Progenitor cell of endocrine pancreas (in vitro differentiated cells): Measurements from ENCODE around the gene MYO1E. TPM values are rescaled to one million over a fixed set of nuclear protein-coding genes. Genes with fewer than 3 reads are reported as not detected.
"Not testable (repeated sequence)": the region's sequence is repeated elsewhere in the genome, so short reads cannot be mapped to it uniquely, and the experiment has no call there.

Experiments used
- DNase-seq: peaks from one replicate; pipeline ENCODE4 v3.0.0; 2021; ENCODE audit warnings: low spot score; ENCODE audit not compliant: unreplicated experiment
- H3K27ac Mint-ChIP-seq: 2 replicates; pipeline ENCODE4 v1.8.0; 2021; ENCODE audit warnings: mild to moderate bottlenecking, moderate library complexity, mixed read lengths
- H3K27me3 Mint-ChIP-seq: 2 replicates; pipeline ENCODE4 v1.8.0; 2021; ENCODE audit warnings: mixed read lengths
- H3K36me3 Mint-ChIP-seq: 2 replicates; pipeline ENCODE4 v1.8.0; 2022; ENCODE audit warnings: mixed read lengths; ENCODE audit not compliant: insufficient read depth
- H3K4me1 Mint-ChIP-seq: 2 replicates; pipeline ENCODE4 v1.8.0; 2021; ENCODE audit warnings: low read depth, mixed read lengths
- H3K4me3 Mint-ChIP-seq: 2 replicates; pipeline ENCODE4 v1.8.0; 2021; ENCODE audit warnings: low read depth, mild to moderate bottlenecking, moderate library complexity, mixed read lengths
- H3K9me3 Mint-ChIP-seq: 2 replicates; pipeline ENCODE4 v1.8.0; 2021; ENCODE audit warnings: low read depth, mixed read lengths
- total RNA-seq: library from RNA; stranded (reverse); gene quantifications from 2 replicates; pipeline ENCODE4 v1.2.1, GENCODE V29; 2021
- TF ChIP-seq, protein P1 (sequence below): fragments of 200-600 bp; sonication (generic); IDR thresholded peaks from one replicate; pipeline ENCODE4 v1.5.0; 2021; ENCODE audit warnings: antibody characterized with exemption, mild to moderate bottlenecking; ENCODE audit not compliant: unreplicated experiment

Gene MYO1E
- total RNA-seq, 1 donor from 2014 or later, result 40.4 TPM

DNA sequence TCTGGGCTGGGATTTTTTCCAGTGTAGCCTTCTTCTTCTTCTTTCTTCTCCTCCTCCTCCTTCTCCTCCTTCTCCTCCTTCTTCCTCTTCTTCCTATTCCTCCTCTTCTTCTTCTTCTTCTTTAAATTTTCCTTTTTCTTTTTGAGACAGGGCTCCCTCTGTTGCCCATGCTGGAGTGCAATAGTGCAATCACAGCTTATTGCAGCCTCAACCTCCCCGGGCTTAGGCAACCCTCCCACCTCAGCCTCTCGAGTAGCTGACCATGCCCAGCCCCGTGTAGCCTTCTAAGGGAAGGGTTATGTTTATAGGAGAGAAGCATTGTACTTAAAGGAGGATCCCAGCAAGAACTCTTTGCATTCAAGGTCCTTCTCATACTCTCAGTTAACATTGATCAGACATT lies 24.0 kb upstream of the MYO1E start:
- TF ChIP-seq, protein P1, sequence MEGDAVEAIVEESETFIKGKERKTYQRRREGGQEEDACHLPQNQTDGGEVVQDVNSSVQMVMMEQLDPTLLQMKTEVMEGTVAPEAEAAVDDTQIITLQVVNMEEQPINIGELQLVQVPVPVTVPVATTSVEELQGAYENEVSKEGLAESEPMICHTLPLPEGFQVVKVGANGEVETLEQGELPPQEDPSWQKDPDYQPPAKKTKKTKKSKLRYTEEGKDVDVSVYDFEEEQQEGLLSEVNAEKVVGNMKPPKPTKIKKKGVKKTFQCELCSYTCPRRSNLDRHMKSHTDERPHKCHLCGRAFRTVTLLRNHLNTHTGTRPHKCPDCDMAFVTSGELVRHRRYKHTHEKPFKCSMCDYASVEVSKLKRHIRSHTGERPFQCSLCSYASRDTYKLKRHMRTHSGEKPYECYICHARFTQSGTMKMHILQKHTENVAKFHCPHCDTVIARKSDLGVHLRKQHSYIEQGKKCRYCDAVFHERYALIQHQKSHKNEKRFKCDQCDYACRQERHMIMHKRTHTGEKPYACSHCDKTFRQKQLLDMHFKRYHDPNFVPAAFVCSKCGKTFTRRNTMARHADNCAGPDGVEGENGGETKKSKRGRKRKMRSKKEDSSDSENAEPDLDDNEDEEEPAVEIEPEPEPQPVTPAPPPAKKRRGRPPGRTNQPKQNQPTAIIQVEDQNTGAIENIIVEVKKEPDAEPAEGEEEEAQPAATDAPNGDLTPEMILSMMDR, result no peak
- Mint-ChIP-seq H3K4me1 (peaks cover 5% of the 10 kb centered on the region), H3K4me3 (no peak overlapping the region), H3K27me3 (peaks cover 41% of the 10 kb centered on the region), H3K27ac (no peak overlapping the region), H3K36me3 (no peaks in the 10 kb centered on the region), H3K9me3 (no peaks in the 10 kb centered on the region)
- no peak for DNase-seq

DNA sequence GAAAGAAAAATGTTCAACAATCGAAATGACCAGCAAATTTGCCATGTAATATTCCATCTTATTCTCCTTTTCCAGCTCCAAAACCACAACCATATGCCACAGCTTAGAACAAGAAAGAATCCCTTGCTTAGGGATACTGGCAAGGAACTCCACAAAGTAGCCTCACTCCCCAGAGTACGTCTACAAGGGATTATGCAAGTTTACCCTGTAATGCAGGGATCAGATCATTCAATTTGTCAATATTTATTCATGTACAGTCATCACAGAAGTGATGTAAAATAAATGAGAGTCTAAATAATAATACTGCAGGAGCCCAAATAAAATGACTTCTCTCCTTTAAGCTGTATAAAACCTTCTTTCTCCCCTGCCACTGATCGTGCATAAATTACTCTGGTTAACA lies 23.5 kb upstream of the MYO1E start:
- Mint-ChIP-seq H3K27me3 (peaks cover 37% of the 10 kb centered on the region), H3K4me1 (peaks cover under 1% of the 10 kb centered on the region), H3K4me3 (no peak overlapping the region)

DNA sequence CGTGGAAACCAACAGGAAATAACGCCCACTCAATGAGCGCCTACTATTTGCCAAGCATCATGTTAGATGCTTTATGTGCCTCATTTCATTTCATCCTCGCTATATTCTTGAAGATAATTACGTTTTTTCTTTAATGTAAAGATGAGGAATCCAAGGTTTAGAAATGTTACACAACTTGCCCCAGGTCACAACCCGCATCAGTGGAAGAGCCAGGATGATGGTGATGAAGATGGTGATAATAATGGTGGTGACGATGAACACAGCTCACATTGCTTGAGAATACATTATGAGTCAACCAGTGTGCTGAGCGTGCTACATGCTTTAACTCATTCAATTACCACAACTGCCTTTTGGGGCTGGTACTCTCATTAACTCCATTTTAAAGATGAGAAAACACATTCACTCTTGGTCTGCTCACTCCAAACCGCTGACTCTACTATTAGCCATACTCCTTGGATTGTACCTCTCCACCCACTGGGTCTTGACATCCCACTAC lies 21.5 kb upstream of the MYO1E start:
- Mint-ChIP-seq H3K27ac (no peak overlapping the region), H3K27me3 (peaks cover 23% of the 10 kb centered on the region), H3K9me3 (no peaks in the 10 kb centered on the region), H3K4me3 (no peak overlapping the region), H3K4me1 (no peaks in the 10 kb centered on the region), H3K36me3 (no peaks in the 10 kb centered on the region)
- TF ChIP-seq, protein P1, result no peak
- DNase-seq, result no peak

More for the DNA sequence above, 23.5 kb upstream of the MYO1E start:
- no peaks in the 10 kb centered on the region for H3K9me3 Mint-ChIP-seq
- no peaks in the 10 kb centered on the region for H3K36me3 Mint-ChIP-seq
- no peak for DNase-seq
- H3K27ac Mint-ChIP-seq, result no peak overlapping the region
- TF ChIP-seq, protein P1, result no peak

DNA sequence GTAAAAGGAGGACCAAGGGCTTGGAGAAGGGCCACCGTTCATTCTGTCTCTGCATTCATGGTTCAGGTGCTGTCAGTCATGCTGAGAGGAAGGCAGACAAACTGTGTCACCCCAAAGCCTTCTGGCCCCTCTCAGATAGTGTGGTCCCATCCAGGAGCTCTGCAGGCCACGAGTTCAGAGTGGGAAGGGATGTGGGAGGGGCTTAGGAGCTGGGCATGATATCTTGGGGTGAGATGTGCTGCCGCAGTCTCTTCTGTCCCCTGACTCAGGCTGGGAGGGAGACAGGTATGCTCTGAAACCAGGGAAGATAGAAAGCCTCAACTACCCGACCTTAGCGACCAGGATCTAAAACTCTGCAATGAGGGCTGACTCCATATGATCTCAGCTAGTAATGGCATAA lies 19.6 kb upstream of the MYO1E start:
- no peaks in the 10 kb centered on the region for H3K36me3 Mint-ChIP-seq
- H3K27ac Mint-ChIP-seq, result no peak overlapping the region
- H3K4me3 Mint-ChIP-seq, result no peak overlapping the region
- H3K9me3 Mint-ChIP-seq, result no peaks in the 10 kb centered on the region
- TF ChIP-seq, protein P1, result no peak
- no peak for DNase-seq
- peaks cover 16% of the 10 kb centered on the region for H3K27me3 Mint-ChIP-seq
- no peaks in the 10 kb centered on the region for H3K4me1 Mint-ChIP-seq

DNA sequence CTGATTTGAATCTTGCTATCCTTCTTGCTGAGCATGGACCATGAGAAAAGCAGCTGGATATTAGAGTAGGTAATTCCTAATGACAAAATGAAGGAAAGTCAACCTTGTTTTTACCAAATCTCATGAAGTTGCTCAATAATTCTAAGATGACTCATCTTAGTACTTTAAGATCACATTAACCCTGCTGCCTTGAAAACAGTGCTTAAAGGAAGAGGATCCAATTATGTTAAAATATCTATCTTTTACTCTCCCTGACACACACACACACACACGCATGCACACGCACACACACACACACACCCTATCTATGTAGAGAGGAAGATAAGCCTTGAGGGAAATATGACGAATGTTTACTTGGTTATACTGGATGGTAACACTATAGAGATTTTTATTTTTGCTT lies 16.0 kb upstream of the MYO1E start:
- Mint-ChIP-seq H3K4me1 (no peaks in the 10 kb centered on the region), H3K4me3 (no peak overlapping the region), H3K9me3 (no peaks in the 10 kb centered on the region), H3K27ac (no peak overlapping the region), H3K36me3 (no peaks in the 10 kb centered on the region), H3K27me3 (peaks cover 3% of the 10 kb centered on the region)
- TF ChIP-seq, protein P1, result no peak
- no peak for DNase-seq

DNA sequence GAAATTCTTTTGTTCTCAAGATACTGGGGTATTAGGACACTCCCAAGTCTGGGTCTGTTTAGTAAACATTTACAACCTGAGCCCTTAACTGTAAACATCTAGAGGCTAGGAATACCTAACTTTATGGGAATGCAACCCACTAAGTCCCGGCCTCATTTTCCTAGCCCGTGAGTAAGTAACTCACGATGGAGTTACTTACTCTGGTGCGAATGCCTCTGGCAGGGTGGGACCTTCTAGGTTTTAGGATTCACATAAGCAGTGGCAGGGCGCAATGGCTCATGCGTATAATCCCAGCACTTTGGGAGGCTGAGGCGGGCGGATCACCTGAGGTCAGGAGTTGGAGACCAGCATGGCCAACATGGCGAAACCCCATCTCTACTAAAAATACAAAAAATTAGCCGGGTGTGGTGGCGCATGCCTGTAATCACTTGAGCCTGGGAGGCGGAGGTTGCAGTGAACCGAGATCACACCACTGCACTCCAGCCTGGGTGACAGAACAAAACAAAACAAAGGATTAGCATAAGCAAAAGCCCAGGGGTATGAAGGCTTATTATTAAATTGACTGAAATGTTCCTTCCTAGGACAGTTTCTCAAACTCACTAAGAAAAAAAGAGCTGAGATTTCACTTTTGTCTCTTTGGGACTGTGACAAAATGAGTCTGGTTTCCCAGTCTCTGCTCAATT lies 14.7 kb upstream of the MYO1E start:
- H3K4me1 Mint-ChIP-seq, H3K27me3 Mint-ChIP-seq, H3K4me3 Mint-ChIP-seq, H3K9me3 Mint-ChIP-seq, DNase-seq, H3K36me3 Mint-ChIP-seq, H3K27ac Mint-ChIP-seq: not testable (repeated sequence)
